ENCODE measurements around the gene COL5A1.
"Not testable (repeated sequence)": the region's sequence is repeated elsewhere in the genome, so short reads cannot be mapped to it uniquely, and the experiment has no call there.

Gene COL5A1

DNA sequence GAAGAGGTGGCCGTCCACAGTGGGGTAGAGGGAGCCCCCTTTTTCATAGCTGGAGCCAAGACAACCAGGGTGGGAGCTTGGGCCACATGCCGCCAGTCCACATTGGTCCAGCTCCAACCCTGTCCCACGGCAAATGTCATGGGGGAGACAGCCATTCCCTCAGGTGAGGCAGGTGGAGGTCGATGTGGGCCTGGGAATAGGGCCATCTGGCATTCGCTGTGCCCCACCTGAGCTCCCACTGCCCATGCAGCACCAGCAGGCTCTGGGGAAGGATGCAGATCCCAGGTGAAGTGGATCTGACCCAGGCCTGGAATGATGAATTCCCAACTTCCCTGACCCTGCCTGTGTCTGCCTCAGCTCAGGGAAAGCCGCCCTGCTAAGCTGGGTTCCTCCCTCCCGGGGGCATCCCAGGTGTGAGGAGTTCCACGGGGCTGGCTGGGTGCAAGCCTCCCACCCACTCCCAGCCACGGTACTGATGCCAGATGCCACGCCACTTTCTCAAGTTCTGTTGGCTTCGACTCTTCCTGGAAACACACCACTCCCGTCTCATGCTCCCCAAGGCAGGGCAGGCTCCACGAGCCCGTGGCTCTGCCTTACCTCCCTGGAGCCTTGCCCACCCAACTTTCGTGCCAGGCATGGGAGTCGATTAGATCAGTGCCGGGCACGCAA, 213.8 kb downstream of the COL5A1 start:
- Histone ChIP-seq H3K36me3 (ENCODE audit: control insufficient read depth in 4 of 4, insufficient read depth in 4 of 4, low read length in 3 of 4) (no peaks in the 10 kb centered on the region), H3K9me3 (ENCODE audit: control extremely low read depth in 1 of 5, control insufficient read depth in 4 of 5, insufficient read depth in 2 of 5, low read depth in 1 of 5, low read length in 4 of 5) (peaks cover 0 to 10% (median 5%) of the 10 kb centered on the region in 5 experiments), H3K4me1 (ENCODE audit: control extremely low read depth in 1 of 4, control insufficient read depth in 4 of 4, insufficient read depth in 4 of 4, low read length in 3 of 4) (peaks cover 0 to 9% (median 3%) of the 10 kb centered on the region in 4 experiments), H3K27me3 (replicated peaks in 2 of 5; ENCODE audit: control insufficient read depth in 4 of 5, insufficient read depth in 5 of 5, low read length in 4 of 5) (peaks cover 0 to 4% (median 0%) of the 10 kb centered on the region in 5 experiments), H3K27ac (ENCODE audit: insufficient read depth in 1 of 2, low read depth in 1 of 2, low read length in 2 of 2, poor library complexity in 1 of 2, severe bottlenecking in 2 of 2) (no peak overlapping the region), H3K4me3 (ENCODE audit: control insufficient read depth in 1 of 7, extremely low read depth in 1 of 7, insufficient read depth in 4 of 7, low read depth in 2 of 7, low read length in 6 of 7) (no peak overlapping the region)
- ChIA-PET CTCF (interaction anchor here (0.6 to 0.9 kb wide), 2 partner anchors 55 to 63 kb away, joined by 3 read pairs; no protein-coding TSS in a partner anchor), POLR2A (interaction anchor here (0.6 kb wide), 1 partner anchor 1042 kb away, joined by 3 read pairs; no protein-coding TSS in a partner anchor)
- 95% methylated on average over 17 of the region's 18 CpGs for WGBS (ENCODE audit: insufficient coverage)
- DNase-seq: no peak

DNA sequence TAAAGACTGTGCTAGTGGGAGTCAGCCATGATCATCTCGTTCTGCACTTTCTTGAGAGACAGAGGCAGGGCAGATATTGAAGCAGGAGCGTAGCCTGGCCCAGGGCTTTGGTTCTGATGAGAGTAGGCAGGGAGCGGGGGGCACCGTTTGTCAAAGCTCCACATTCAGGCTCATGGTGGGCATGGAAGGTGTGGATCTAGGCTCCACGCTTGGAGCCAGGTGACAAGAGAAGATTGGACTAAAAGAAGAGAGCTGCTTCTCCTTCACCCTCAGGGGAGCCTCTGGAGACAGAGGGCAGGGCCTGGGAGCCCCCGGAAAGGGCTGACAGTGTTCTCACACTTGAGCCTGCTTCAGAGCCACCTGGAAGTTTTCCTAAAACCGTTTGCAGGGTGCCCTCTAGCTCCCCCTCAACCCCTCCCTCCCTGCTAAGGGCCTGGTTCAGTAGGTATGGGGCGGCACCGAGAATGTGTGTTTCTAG, 214.3 kb downstream of the COL5A1 start:
- peaks cover 0 to 4% (median 0%) of the 10 kb centered on the region in 5 experiments for H3K27me3 ChIP-seq (replicated peaks in 2 of 5; ENCODE audit: control insufficient read depth in 4 of 5, insufficient read depth in 5 of 5, low read length in 4 of 5)
- H3K4me3 ChIP-seq (ENCODE audit: control insufficient read depth in 1 of 7, extremely low read depth in 1 of 7, insufficient read depth in 4 of 7, low read depth in 2 of 7, low read length in 6 of 7): no peak overlapping the region
- H3K4me1 ChIP-seq (ENCODE audit: control extremely low read depth in 1 of 4, control insufficient read depth in 4 of 4, insufficient read depth in 4 of 4, low read length in 3 of 4): peaks cover 0 to 6% (median 3%) of the 10 kb centered on the region in 4 experiments
- ChIA-PET CTCF (interaction anchor here (0.6 kb wide), 1 partner anchor 62 kb away, joined by 3 read pairs; no protein-coding TSS in a partner anchor), POLR2A (no interaction called here)
- 100% methylated on average over 4 of the region's 9 CpGs for WGBS (ENCODE audit: insufficient coverage)
- H3K36me3 ChIP-seq (ENCODE audit: control insufficient read depth in 4 of 4, insufficient read depth in 4 of 4, low read length in 3 of 4): no peaks in the 10 kb centered on the region
- DNase-seq: no peak
- no peak overlapping the region for H3K27ac ChIP-seq (ENCODE audit: insufficient read depth in 1 of 2, low read depth in 1 of 2, low read length in 2 of 2, poor library complexity in 1 of 2, severe bottlenecking in 2 of 2)
- H3K9me3 ChIP-seq (ENCODE audit: control extremely low read depth in 1 of 5, control insufficient read depth in 4 of 5, insufficient read depth in 2 of 5, low read depth in 1 of 5, low read length in 4 of 5): peaks cover 0 to 6% (median 2%) of the 10 kb centered on the region in 5 experiments

- 100% methylated on average over 1 of the region's 2 CpGs for WGBS (ENCODE audit: insufficient coverage)
Observed at GRCh38 chr9:134857451-134857850, 215.8 kb downstream of the COL5A1 start.

DNA sequence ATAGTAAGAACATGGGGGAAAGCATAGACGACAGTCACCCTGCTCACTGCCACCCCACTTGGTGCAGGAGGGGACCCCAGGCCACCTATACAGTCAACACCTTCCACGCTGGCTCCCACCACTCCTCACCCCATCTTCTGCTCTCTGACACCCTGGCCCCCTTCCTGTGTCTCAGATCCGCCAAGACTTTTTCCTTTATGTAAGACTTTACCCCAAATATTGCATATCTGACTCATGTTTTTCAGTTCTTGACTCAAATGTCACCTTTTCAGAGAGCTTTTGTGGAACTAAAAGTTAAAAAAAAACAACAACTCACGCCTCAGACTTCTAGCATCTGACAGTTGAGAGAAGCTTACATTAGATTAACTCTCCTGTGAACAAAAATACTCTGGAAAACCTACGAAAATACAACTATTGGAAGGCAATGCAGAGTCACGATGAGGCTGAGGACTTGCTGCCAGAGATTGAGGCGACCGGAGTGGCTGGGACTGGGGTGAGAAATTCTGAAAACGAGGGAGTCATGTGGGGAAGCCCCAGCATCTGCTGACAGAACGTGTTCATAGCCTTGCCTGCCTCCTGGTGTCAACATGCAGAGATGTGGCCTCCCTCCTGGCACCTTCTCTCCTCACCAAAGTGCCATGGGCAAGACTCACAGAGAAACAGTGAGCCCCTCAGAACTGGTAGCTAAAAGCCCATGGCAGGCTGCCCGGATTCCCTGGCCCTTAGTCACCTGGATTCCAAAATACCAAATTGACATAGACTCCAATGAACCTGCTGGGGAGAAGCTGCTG, 216.6 kb downstream of the COL5A1 start:
- DNase-seq: peak in 1 of 3 donors; percentile 6
- H3K4me1 ChIP-seq (ENCODE audit: control extremely low read depth in 1 of 4, control insufficient read depth in 4 of 4, insufficient read depth in 4 of 4, low read length in 3 of 4): no peaks in the 10 kb centered on the region
- no peak overlapping the region for H3K4me3 ChIP-seq (ENCODE audit: control insufficient read depth in 1 of 7, extremely low read depth in 1 of 7, insufficient read depth in 4 of 7, low read depth in 2 of 7, low read length in 6 of 7)
- peaks cover 0 to 3% (median 0%) of the 10 kb centered on the region in 5 experiments for H3K27me3 ChIP-seq (replicated peaks in 2 of 5; ENCODE audit: control insufficient read depth in 4 of 5, insufficient read depth in 5 of 5, low read length in 4 of 5)
- H3K36me3 ChIP-seq (ENCODE audit: control insufficient read depth in 4 of 4, insufficient read depth in 4 of 4, low read length in 3 of 4): no peaks in the 10 kb centered on the region
- POLR2A ChIA-PET: no interaction called here
- H3K27ac ChIP-seq (ENCODE audit: insufficient read depth in 1 of 2, low read depth in 1 of 2, low read length in 2 of 2, poor library complexity in 1 of 2, severe bottlenecking in 2 of 2): no peak overlapping the region
- CTCF ChIA-PET: no interaction called here
- H3K9me3 ChIP-seq (ENCODE audit: control extremely low read depth in 1 of 5, control insufficient read depth in 4 of 5, insufficient read depth in 2 of 5, low read depth in 1 of 5, low read length in 4 of 5): peaks cover 0 to 6% (median 2%) of the 10 kb centered on the region in 5 experiments
- WGBS (ENCODE audit: insufficient coverage): 87% methylated on average over 10 of the region's 11 CpGs

More at GRCh38 chr9:134857451-134857850, 215.8 kb downstream of the COL5A1 start:
- CTCF ChIA-PET; DNase-seq; H3K36me3 ChIP-seq (ENCODE audit: control insufficient read depth in 4 of 4, insufficient read depth in 4 of 4, low read length in 3 of 4); H3K27ac ChIP-seq (ENCODE audit: insufficient read depth in 1 of 2, low read depth in 1 of 2, low read length in 2 of 2, poor library complexity in 1 of 2, severe bottlenecking in 2 of 2); H3K9me3 ChIP-seq (ENCODE audit: control extremely low read depth in 1 of 5, control insufficient read depth in 4 of 5, insufficient read depth in 2 of 5, low read depth in 1 of 5, low read length in 4 of 5); H3K4me3 ChIP-seq (ENCODE audit: control insufficient read depth in 1 of 7, extremely low read depth in 1 of 7, insufficient read depth in 4 of 7, low read depth in 2 of 7, low read length in 6 of 7); H3K4me1 ChIP-seq (ENCODE audit: control extremely low read depth in 1 of 4, control insufficient read depth in 4 of 4, insufficient read depth in 4 of 4, low read length in 3 of 4); H3K27me3 ChIP-seq (replicated peaks in 2 of 5; ENCODE audit: control insufficient read depth in 4 of 5, insufficient read depth in 5 of 5, low read length in 4 of 5); POLR2A ChIA-PET: not testable (repeated sequence)

DNA sequence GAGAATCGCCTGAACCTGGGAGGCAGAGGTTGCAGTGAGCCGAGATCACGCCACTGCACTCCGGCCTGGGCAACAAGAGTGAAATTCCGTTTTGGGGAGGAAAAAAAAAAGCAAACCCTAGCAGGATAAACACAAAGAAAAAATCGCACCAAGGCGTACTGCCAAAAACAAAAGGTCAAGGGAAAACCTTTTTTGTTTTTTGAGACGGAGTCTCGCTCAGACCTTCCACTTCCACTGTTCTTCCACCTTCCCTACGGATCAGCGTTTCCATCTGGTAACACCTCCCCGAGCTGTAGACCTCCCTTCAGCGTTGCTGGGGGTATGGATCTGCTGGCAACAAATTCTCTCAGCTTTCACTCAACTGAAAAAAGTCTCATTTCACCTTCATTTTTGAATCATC, 218.9 kb downstream of the COL5A1 start:
- H3K9me3 ChIP-seq (ENCODE audit: control extremely low read depth in 1 of 5, control insufficient read depth in 4 of 5, insufficient read depth in 2 of 5, low read depth in 1 of 5, low read length in 4 of 5): peaks cover 0 to 6% (median 2%) of the 10 kb centered on the region in 5 experiments
- no peak overlapping the region for H3K27ac ChIP-seq (ENCODE audit: insufficient read depth in 1 of 2, low read depth in 1 of 2, low read length in 2 of 2, poor library complexity in 1 of 2, severe bottlenecking in 2 of 2)
- 99% methylated on average over 10 of the region's 13 CpGs for WGBS (ENCODE audit: insufficient coverage)
- H3K4me1 ChIP-seq (ENCODE audit: control extremely low read depth in 1 of 4, control insufficient read depth in 4 of 4, insufficient read depth in 4 of 4, low read length in 3 of 4): no peaks in the 10 kb centered on the region
- DNase-seq: no peak
- no peak overlapping the region for H3K4me3 ChIP-seq (ENCODE audit: control insufficient read depth in 1 of 7, extremely low read depth in 1 of 7, insufficient read depth in 4 of 7, low read depth in 2 of 7, low read length in 6 of 7)
- H3K36me3 ChIP-seq (ENCODE audit: control insufficient read depth in 4 of 4, insufficient read depth in 4 of 4, low read length in 3 of 4): no peaks in the 10 kb centered on the region
- ChIA-PET POLR2A (no interaction called here), CTCF (no interaction called here)
- H3K27me3 ChIP-seq (replicated peaks in 2 of 5; ENCODE audit: control insufficient read depth in 4 of 5, insufficient read depth in 5 of 5, low read length in 4 of 5): peaks cover 0 to 2% (median 0%) of the 10 kb centered on the region in 5 experiments

- Histone ChIP-seq H3K27me3 (replicated peaks in 2 of 5; ENCODE audit: control insufficient read depth in 4 of 5, insufficient read depth in 5 of 5, low read length in 4 of 5) (peaks cover 0 to 2% (median 0%) of the 10 kb centered on the region in 5 experiments), H3K4me3 (ENCODE audit: control insufficient read depth in 1 of 7, extremely low read depth in 1 of 7, insufficient read depth in 4 of 7, low read depth in 2 of 7, low read length in 6 of 7) (no peak overlapping the region), H3K4me1 (ENCODE audit: control extremely low read depth in 1 of 4, control insufficient read depth in 4 of 4, insufficient read depth in 4 of 4, low read length in 3 of 4) (no peaks in the 10 kb centered on the region), H3K36me3 (ENCODE audit: control insufficient read depth in 4 of 4, insufficient read depth in 4 of 4, low read length in 3 of 4) (no peaks in the 10 kb centered on the region), H3K27ac (ENCODE audit: insufficient read depth in 1 of 2, low read depth in 1 of 2, low read length in 2 of 2, poor library complexity in 1 of 2, severe bottlenecking in 2 of 2) (no peak overlapping the region), H3K9me3 (ENCODE audit: control extremely low read depth in 1 of 5, control insufficient read depth in 4 of 5, insufficient read depth in 2 of 5, low read depth in 1 of 5, low read length in 4 of 5) (peaks cover 0 to 6% (median 2%) of the 10 kb centered on the region in 5 experiments)
- POLR2A ChIA-PET: no interaction called here
- 86% methylated on average over 9 of the region's 17 CpGs for WGBS (ENCODE audit: insufficient coverage)
- no peak for DNase-seq
- CTCF ChIA-PET: no interaction called here
Observed at GRCh38 chr9:134861595-134862334, 220.2 kb downstream of the COL5A1 start.

All from common myeloid progenitor, CD34-positive (primary cell).